ENCODE measurements around the gene ALX3. TPM values are rescaled to one million over a fixed set of nuclear protein-coding genes. Genes with fewer than 3 reads are reported as not detected.

Gene ALX3
- total RNA-seq, 1 experiment from 2014 or later: 0.15 TPM

DNA sequence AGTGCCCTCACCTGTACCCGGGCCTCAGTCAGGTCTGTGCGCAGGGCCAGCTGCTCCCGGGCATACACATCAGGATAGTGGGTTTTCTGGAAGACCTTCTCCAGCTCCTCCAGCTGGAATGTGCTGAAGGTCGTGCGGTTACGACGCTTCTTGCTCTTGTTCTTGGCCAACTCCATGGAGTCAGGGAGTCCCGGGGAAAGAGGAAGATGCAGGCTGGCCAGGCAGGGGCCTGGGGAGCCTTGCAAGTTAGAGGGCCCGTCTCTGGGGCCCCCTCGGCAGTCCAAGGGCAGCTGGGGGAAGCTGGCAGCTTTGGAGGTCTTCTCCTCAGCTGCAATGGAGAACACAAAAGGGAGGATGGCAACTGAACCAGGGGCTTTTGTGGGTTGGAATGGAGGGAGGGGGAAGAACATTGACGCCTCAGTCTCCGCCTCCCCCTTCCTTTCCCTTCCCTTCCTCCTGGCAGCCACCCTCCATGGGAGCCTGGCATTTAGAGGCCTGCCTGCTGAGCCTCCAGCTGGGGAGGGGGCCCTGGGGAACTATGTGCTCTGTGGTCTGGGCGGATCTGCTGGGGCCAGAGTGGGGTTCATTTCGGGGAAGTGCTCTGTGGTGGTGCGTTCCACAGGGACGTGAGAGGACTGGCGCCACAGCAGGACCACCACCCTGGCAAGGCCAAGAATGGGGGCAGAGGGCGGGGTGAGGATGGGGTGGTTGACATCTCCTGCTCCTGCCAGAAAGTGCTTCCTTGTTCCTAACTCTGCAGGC, 5.7 kb downstream of the ALX3 start:
- Mint-ChIP-seq H3K4me3 (no peak overlapping the region), H3K27ac (no peak overlapping the region), H3K4me1 (peaks cover 11% of the 10 kb centered on the region), H3K27me3 (ENCODE audit: low read depth) (peaks cover 58% of the 10 kb centered on the region), H3K9me3 (no peaks in the 10 kb centered on the region), H3K36me3 (peaks cover 5% of the 10 kb centered on the region)
- ATAC-seq (no peak), DNase-seq (ENCODE audit: low spot score) (no peak)
- CTCF ChIA-PET: interaction anchor here (1.0 to 1.7 kb wide), 6 partner anchors 23 to 395 kb away, joined by 3 to 8 read pairs (median 4); partner anchors contain the start of gene STRIP1
- TF ChIP-seq, protein P1, sequence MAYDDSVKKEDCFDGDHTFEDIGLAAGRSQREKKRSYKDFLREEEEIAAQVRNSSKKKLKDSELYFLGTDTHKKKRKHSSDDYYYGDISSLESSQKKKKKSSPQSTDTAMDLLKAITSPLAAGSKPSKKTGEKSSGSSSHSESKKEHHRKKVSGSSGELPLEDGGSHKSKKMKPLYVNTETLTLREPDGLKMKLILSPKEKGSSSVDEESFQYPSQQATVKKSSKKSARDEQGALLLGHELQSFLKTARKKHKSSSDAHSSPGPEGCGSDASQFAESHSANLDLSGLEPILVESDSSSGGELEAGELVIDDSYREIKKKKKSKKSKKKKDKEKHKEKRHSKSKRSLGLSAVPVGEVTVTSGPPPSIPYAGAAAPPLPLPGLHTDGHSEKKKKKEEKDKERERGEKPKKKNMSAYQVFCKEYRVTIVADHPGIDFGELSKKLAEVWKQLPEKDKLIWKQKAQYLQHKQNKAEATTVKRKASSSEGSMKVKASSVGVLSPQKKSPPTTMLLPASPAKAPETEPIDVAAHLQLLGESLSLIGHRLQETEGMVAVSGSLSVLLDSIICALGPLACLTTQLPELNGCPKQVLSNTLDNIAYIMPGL (CRISPR knock-in tag; IDR thresholded peaks at IDR 0.05): no peak
- TF ChIP-seq, protein P2, sequence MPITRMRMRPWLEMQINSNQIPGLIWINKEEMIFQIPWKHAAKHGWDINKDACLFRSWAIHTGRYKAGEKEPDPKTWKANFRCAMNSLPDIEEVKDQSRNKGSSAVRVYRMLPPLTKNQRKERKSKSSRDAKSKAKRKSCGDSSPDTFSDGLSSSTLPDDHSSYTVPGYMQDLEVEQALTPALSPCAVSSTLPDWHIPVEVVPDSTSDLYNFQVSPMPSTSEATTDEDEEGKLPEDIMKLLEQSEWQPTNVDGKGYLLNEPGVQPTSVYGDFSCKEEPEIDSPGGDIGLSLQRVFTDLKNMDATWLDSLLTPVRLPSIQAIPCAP (CRISPR knock-in tag; IDR thresholded peaks at IDR 0.05): no peak
- TF ChIP-seq ZNF396 (CRISPR knock-in tag; IDR thresholded peaks at IDR 0.05; ENCODE audit: borderline replicate concordance) (no peak), NFE2L1 (CRISPR knock-in tag; IDR thresholded peaks at IDR 0.05) (no peak), CBFB (CRISPR knock-in tag; IDR thresholded peaks at IDR 0.05; ENCODE audit: low read depth) (no peak), CREB1 (CRISPR knock-in tag; IDR thresholded peaks at IDR 0.05) (no peak), ELF4 (CRISPR knock-in tag; IDR thresholded peaks at IDR 0.05; ENCODE audit: low read depth) (no peak), TCF7 (CRISPR knock-in tag; IDR thresholded peaks at IDR 0.05; ENCODE audit: low read depth) (no peak), JUN (CRISPR knock-in tag; IDR thresholded peaks at IDR 0.05) (no peak), GTF2I (CRISPR knock-in tag; conservative IDR thresholded peaks at IDR 0.05) (no peak), CREM (CRISPR knock-in tag; IDR thresholded peaks at IDR 0.05) (no peak), GABPB1 (CRISPR knock-in tag; IDR thresholded peaks at IDR 0.05) (no peak), SMAD3 (CRISPR knock-in tag; IDR thresholded peaks at IDR 0.05; ENCODE audit: borderline replicate concordance) (no peak), SP1 (CRISPR knock-in tag; conservative IDR thresholded peaks at IDR 0.05) (no peak)
- TF ChIP-seq, protein P3, sequence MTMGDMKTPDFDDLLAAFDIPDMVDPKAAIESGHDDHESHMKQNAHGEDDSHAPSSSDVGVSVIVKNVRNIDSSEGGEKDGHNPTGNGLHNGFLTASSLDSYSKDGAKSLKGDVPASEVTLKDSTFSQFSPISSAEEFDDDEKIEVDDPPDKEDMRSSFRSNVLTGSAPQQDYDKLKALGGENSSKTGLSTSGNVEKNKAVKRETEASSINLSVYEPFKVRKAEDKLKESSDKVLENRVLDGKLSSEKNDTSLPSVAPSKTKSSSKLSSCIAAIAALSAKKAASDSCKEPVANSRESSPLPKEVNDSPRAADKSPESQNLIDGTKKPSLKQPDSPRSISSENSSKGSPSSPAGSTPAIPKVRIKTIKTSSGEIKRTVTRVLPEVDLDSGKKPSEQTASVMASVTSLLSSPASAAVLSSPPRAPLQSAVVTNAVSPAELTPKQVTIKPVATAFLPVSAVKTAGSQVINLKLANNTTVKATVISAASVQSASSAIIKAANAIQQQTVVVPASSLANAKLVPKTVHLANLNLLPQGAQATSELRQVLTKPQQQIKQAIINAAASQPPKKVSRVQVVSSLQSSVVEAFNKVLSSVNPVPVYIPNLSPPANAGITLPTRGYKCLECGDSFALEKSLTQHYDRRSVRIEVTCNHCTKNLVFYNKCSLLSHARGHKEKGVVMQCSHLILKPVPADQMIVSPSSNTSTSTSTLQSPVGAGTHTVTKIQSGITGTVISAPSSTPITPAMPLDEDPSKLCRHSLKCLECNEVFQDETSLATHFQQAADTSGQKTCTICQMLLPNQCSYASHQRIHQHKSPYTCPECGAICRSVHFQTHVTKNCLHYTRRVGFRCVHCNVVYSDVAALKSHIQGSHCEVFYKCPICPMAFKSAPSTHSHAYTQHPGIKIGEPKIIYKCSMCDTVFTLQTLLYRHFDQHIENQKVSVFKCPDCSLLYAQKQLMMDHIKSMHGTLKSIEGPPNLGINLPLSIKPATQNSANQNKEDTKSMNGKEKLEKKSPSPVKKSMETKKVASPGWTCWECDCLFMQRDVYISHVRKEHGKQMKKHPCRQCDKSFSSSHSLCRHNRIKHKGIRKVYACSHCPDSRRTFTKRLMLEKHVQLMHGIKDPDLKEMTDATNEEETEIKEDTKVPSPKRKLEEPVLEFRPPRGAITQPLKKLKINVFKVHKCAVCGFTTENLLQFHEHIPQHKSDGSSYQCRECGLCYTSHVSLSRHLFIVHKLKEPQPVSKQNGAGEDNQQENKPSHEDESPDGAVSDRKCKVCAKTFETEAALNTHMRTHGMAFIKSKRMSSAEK (CRISPR knock-in tag; IDR thresholded peaks at IDR 0.05; ENCODE audit: borderline replicate concordance): no peak
- TF ChIP-seq, protein P4, sequence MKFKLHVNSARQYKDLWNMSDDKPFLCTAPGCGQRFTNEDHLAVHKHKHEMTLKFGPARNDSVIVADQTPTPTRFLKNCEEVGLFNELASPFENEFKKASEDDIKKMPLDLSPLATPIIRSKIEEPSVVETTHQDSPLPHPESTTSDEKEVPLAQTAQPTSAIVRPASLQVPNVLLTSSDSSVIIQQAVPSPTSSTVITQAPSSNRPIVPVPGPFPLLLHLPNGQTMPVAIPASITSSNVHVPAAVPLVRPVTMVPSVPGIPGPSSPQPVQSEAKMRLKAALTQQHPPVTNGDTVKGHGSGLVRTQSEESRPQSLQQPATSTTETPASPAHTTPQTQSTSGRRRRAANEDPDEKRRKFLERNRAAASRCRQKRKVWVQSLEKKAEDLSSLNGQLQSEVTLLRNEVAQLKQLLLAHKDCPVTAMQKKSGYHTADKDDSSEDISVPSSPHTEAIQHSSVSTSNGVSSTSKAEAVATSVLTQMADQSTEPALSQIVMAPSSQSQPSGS (CRISPR knock-in tag; IDR thresholded peaks at IDR 0.05; ENCODE audit: borderline replicate concordance, low read depth): no peak
- POLR2A ChIA-PET: interaction anchor here (0.6 kb wide), 1 partner anchor 34 kb away, joined by 3 read pairs; no protein-coding TSS in a partner anchor

DNA sequence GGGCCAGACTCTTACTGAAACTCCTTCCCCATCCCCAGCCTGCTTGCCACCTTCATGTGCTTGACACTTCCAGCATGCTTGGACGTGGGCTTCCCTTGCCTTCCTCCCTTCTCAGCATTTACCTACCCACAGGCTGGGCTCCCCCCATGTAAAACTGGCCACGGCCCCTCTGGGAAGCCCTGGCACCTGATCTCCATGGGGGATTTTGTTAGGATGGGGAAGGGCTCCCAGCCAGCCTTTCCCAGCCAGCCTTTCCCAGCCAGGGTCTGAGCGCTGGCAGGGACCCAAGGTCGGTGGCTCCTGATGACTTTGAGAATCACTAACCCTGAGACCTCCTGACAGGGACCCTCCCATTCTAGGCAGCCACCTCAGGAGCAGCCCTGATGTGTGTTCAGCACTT, 6.7 kb downstream of the ALX3 start:
- H3K27me3 Mint-ChIP-seq (ENCODE audit: low read depth): peaks cover 48% of the 10 kb centered on the region
- no peak for DNase-seq (ENCODE audit: low spot score)
- ATAC-seq: no peak
- H3K27ac Mint-ChIP-seq: no peak overlapping the region
- ChIA-PET CTCF (interaction anchor here (1.7 kb wide), 2 partner anchors 24 to 42 kb away, joined by 7 to 8 read pairs; no protein-coding TSS in a partner anchor), POLR2A (no interaction called here)
- H3K36me3 Mint-ChIP-seq: peaks cover 5% of the 10 kb centered on the region
- TF ChIP-seq ESRRA (CRISPR knock-in tag; IDR thresholded peaks at IDR 0.05; ENCODE audit: borderline replicate concordance) (no peak), ZNF263 (CRISPR knock-in tag; IDR thresholded peaks at IDR 0.05; ENCODE audit: low read depth) (no peak), GRHL2 (CRISPR knock-in tag; IDR thresholded peaks at IDR 0.05; ENCODE audit: insufficient replicate concordance, severe bottlenecking) (no peak)
- H3K4me1 Mint-ChIP-seq: peaks cover 11% of the 10 kb centered on the region
- no peak overlapping the region for H3K4me3 Mint-ChIP-seq
- H3K9me3 Mint-ChIP-seq: no peaks in the 10 kb centered on the region

Data from WTC11 (cell line).